ENCODE data around the gene VAC14.

Gene VAC14

GRCh38 chr16:70764632-70765031, 36.3 kb downstream of the VAC14 start:
- no peak for TF ChIP-seq GABPA (IDR thresholded peaks at IDR 0.05; ENCODE audit: low read depth)
- no peak for TF ChIP-seq POLR2AphosphoS5 (IDR thresholded peaks at IDR 0.05; ENCODE audit: low read depth)
- TF ChIP-seq SPI1 (IDR thresholded peaks at IDR 0.05; ENCODE audit: borderline replicate concordance, low read depth): no peak
- no peak for TF ChIP-seq CTCF (IDR thresholded peaks at IDR 0.05; ENCODE audit: insufficient read depth, low read length)
- no peaks in the 10 kb centered on the region for H3K27me3 ChIP-seq (ENCODE audit: insufficient read depth, poor library complexity, severe bottlenecking)
- no peak overlapping the region for H3K27ac ChIP-seq (replicated peaks)
- no peak for DNase-seq (ENCODE audit: low read depth in 1 of 2, low spot score in 1 of 2)
- no peak overlapping the region for H3K4me3 ChIP-seq (replicated peaks; ENCODE audit: insufficient read depth, low read length)

GRCh38 chr16:70760221-70760620, 40.7 kb downstream of the VAC14 start:
- Histone ChIP-seq H3K4me3 (replicated peaks; ENCODE audit: insufficient read depth, low read length) (no peak overlapping the region), H3K27ac (replicated peaks) (no peak overlapping the region), H3K27me3 (ENCODE audit: insufficient read depth, poor library complexity, severe bottlenecking) (no peaks in the 10 kb centered on the region)
- no peak for TF ChIP-seq REST (IDR thresholded peaks at IDR 0.05; ENCODE audit: insufficient replicate concordance, low read depth)
- TF ChIP-seq POLR2AphosphoS5 (IDR thresholded peaks at IDR 0.05; ENCODE audit: low read depth): no peak
- TF ChIP-seq SPI1 (IDR thresholded peaks at IDR 0.05; ENCODE audit: borderline replicate concordance, low read depth): no peak
- TF ChIP-seq GABPA (IDR thresholded peaks at IDR 0.05; ENCODE audit: low read depth): no peak
- TF ChIP-seq CTCF (IDR thresholded peaks at IDR 0.05; ENCODE audit: insufficient read depth, low read length): no peak
- DNase-seq (ENCODE audit: low read depth in 1 of 2, low spot score in 1 of 2): no peak

GRCh38 chr16:70759666-70760065, 41.3 kb downstream of the VAC14 start:
- DNase-seq (ENCODE audit: low read depth in 1 of 2, low spot score in 1 of 2): no peak
- Histone ChIP-seq H3K27ac (replicated peaks) (no peak overlapping the region), H3K4me3 (replicated peaks; ENCODE audit: insufficient read depth, low read length) (no peak overlapping the region), H3K27me3 (ENCODE audit: insufficient read depth, poor library complexity, severe bottlenecking) (no peaks in the 10 kb centered on the region)
- no peak for TF ChIP-seq CTCF (IDR thresholded peaks at IDR 0.05; ENCODE audit: insufficient read depth, low read length)
- TF ChIP-seq SPI1 (IDR thresholded peaks at IDR 0.05; ENCODE audit: borderline replicate concordance, low read depth): no peak
- no peak for TF ChIP-seq REST (IDR thresholded peaks at IDR 0.05; ENCODE audit: insufficient replicate concordance, low read depth)
- no peak for TF ChIP-seq POLR2AphosphoS5 (IDR thresholded peaks at IDR 0.05; ENCODE audit: low read depth)
- TF ChIP-seq GABPA (IDR thresholded peaks at IDR 0.05; ENCODE audit: low read depth): no peak

GRCh38 chr16:70758786-70759185, 42.2 kb downstream of the VAC14 start:
- no peaks in the 10 kb centered on the region for H3K27me3 ChIP-seq (ENCODE audit: insufficient read depth, poor library complexity, severe bottlenecking)
- no peak overlapping the region for H3K27ac ChIP-seq (replicated peaks)
- no peak overlapping the region for H3K4me3 ChIP-seq (replicated peaks; ENCODE audit: insufficient read depth, low read length)
- no peak for TF ChIP-seq CTCF (IDR thresholded peaks at IDR 0.05; ENCODE audit: insufficient read depth, low read length)
- DNase-seq (ENCODE audit: low read depth in 1 of 2, low spot score in 1 of 2): no peak
